NCI-H1694 (cell line): ENCODE measurements around the gene CYBA.
A peak's percentile ranks its signal among the peaks of the same experiment; 100 is the strongest.
"Not testable (repeated sequence)": the region's sequence is repeated elsewhere in the genome, so short reads cannot be mapped to it uniquely, and the experiment has no call there.

Experiments used
- DNase-seq: peaks from one replicate; lab custom pipeline; 2025; lab: John Stamatoyannopoulos, UW

Gene CYBA

GRCh38 chr16:88614818-88615580 is 35.9 kb downstream of the CYBA start:
- peak; percentile 38 for DNase-seq

GRCh38 chr16:88613911-88614817 is 36.7 kb downstream of the CYBA start:
- no peak for DNase-seq

GRCh38 chr16:88613293-88613692 is 37.6 kb downstream of the CYBA start:
- DNase-seq: no peak

- DNase-seq: no peak
Measured at GRCh38 chr16:88610909-88611812, 39.7 kb downstream of the CYBA start.

- DNase-seq: no peak
Measured at GRCh38 chr16:88610080-88610479, 40.8 kb downstream of the CYBA start.

GRCh38 chr16:88609426-88609825 is 41.4 kb downstream of the CYBA start:
- DNase-seq: not testable (repeated sequence)

GRCh38 chr16:88608076-88608475 is 42.8 kb downstream of the CYBA start:
- DNase-seq: no peak

- DNase-seq: no peak
Measured at GRCh38 chr16:88606148-88606757, 44.6 kb downstream of the CYBA start.

GRCh38 chr16:88605186-88606147 is 45.4 kb downstream of the CYBA start:
- DNase-seq: no peak

GRCh38 chr16:88602091-88602490 is 48.8 kb downstream of the CYBA start:
- DNase-seq: no peak

- DNase-seq: no peak
Measured at GRCh38 chr16:88601313-88602036, 49.4 kb downstream of the CYBA start.

- DNase-seq: no peak
Measured at GRCh38 chr16:88600539-88600896, 50.3 kb downstream of the CYBA start.

GRCh38 chr16:88599825-88600538 is 50.9 kb downstream of the CYBA start:
- DNase-seq: no peak

- DNase-seq: no peak
Measured at GRCh38 chr16:88599092-88599733, 51.6 kb downstream of the CYBA start.

- DNase-seq: no peak
Measured at GRCh38 chr16:88597856-88598491, 52.9 kb downstream of the CYBA start.

GRCh38 chr16:88596483-88596882 is 54.4 kb downstream of the CYBA start:
- no peak for DNase-seq

- DNase-seq: no peak
Measured at GRCh38 chr16:88595921-88596320, 54.9 kb downstream of the CYBA start.

- DNase-seq: no peak
Measured at GRCh38 chr16:88595101-88595500, 55.8 kb downstream of the CYBA start.
